GM12878 (cell line): ENCODE results near the gene FIGNL2. TPM values are rescaled to one million over a fixed set of nuclear protein-coding genes. Genes with fewer than 3 reads are reported as not detected.

ENCODE experiments used
- ATAC-seq: fragments of 200-7000 bp; cut with Tn5 transposase; 3 replicates; pipeline ENCODE4 v1.9.1; 2020; ENCODE audit warnings: mild to moderate bottlenecking, moderate library complexity
- BruUV-seq: library from RNA; stranded (reverse); fragments of 400-500 nt; replicated peaks from 2 replicates; lab custom pipeline; 2021; lab: Mats Ljungman, UMichigan
- CTCF ChIA-PET: fragments of 300-600 bp; sonication (Branson Sonifier 250); formaldehyde crosslinking; extraction: SDS; loops from one replicate; lab custom pipeline; 2021; ENCODE audit warnings: inconsistent platforms; lab: Yijun Ruan, JAX
- POLR2A ChIA-PET: fragments of 350-600 bp; formaldehyde crosslinking; extraction: SDS; loops from one replicate; lab custom pipeline; 2021; ENCODE audit warnings: inconsistent platforms; lab: Charles Lee
- RAD21 ChIA-PET: fragments of 300-600 bp; sonication (Branson Sonifier 250); formaldehyde crosslinking; loops from one replicate; lab custom pipeline; 2023; ENCODE audit warnings: antibody characterized with exemption; ENCODE audit not compliant: unreplicated experiment; lab: Charles Lee
- SMC1A ChIA-PET: fragments of 300-600 bp; sonication (Branson Sonifier 250); formaldehyde crosslinking; loops from one replicate; lab custom pipeline; 2023; ENCODE audit not compliant: unreplicated experiment, uncharacterized antibody; lab: Charles Lee
- DNase-seq: peaks from one replicate; pipeline ENCODE4 v3.0.0-alpha.2; 2011; ENCODE audit warnings: low read depth, low spot score
- FAIRE-seq: peaks from 3 replicates; lab custom pipeline; 2011; peaks lifted over from hg19 to GRCh38; lab: Jason Lieb, UNC
- H2AFZ ChIP-seq: 2 replicates; pipeline ENCODE4 v1.6.0; 2011; ENCODE audit warnings: low read depth, low read length, control low read depth; ENCODE audit not compliant: control insufficient read depth
- H3K27ac ChIP-seq: 2 replicates; pipeline ENCODE4 v1.5.1; 2011; ENCODE audit warnings: control low read depth; ENCODE audit not compliant: control insufficient read depth, insufficient read depth
- H3K27me3 ChIP-seq, 2 experiments: replicated peaks in 1 of 2; 2 replicates each; pipeline versions ENCODE4 v1.6.0 to v1.6.1; 2011; ENCODE audit warnings: low read length in 1 of 2; ENCODE audit not compliant: control insufficient read depth in 2 of 2, insufficient read depth in 2 of 2
- H3K36me3 ChIP-seq, 2 experiments: 2 replicates each; pipeline ENCODE4 v1.5.1; 2011; ENCODE audit warnings: low read length in 1 of 2; ENCODE audit not compliant: control insufficient read depth in 2 of 2, insufficient read depth in 2 of 2
- H3K4me1 ChIP-seq: 2 replicates; pipeline ENCODE4 v1.6.1; 2011; ENCODE audit warnings: mild to moderate bottlenecking, low read length, moderate library complexity, mixed read lengths; ENCODE audit not compliant: control insufficient read depth, insufficient read depth
- H3K4me2 ChIP-seq: 2 replicates; pipeline ENCODE4 v1.6.0; 2011; ENCODE audit warnings: control low read depth; ENCODE audit not compliant: control insufficient read depth, insufficient read depth
- H3K4me3 ChIP-seq: fragments of 200-600 bp; sonication (generic); 2 replicates; pipeline ENCODE4 v1.5.1; 2016
- H3K79me2 ChIP-seq: 2 replicates; pipeline ENCODE4 v1.6.0; 2011; ENCODE audit warnings: low read length; ENCODE audit not compliant: control insufficient read depth, insufficient read depth
- H3K9ac ChIP-seq: 2 replicates; pipeline ENCODE4 v1.8.0; 2011; ENCODE audit warnings: low read length, control low read depth, mixed read lengths; ENCODE audit not compliant: control insufficient read depth, insufficient read depth
- H3K9me3 ChIP-seq: replicated peaks from 3 replicates; pipeline ENCODE4 v1.5.1; 2011; ENCODE audit warnings: mild to moderate bottlenecking, low read length; ENCODE audit not compliant: control insufficient read depth, insufficient read depth
- H4K20me1 ChIP-seq: 2 replicates; pipeline ENCODE4 v1.6.0; 2011; ENCODE audit not compliant: control insufficient read depth, insufficient read depth
- CTCF ChIP-seq, 3 experiments: IDR thresholded peaks in 2 of 3; conservative IDR thresholded peaks in 1 of 3; 2 replicates each; pipeline ENCODE4 v1.5.1; 2011; ENCODE audit warnings: low read depth in 3 of 3, low read length in 3 of 3, mild to moderate bottlenecking in 3 of 3, control low read depth in 2 of 3, moderate library complexity in 2 of 3, inconsistent platforms in 1 of 3, mixed read lengths in 1 of 3; ENCODE audit not compliant: control insufficient read depth in 2 of 3, insufficient read depth in 1 of 3; ENCODE audit errors: extremely low read depth in 1 of 3
- RAD21 ChIP-seq: IDR thresholded peaks from 2 replicates; pipeline ENCODE4 v1.6.1; 2011; ENCODE audit warnings: mild to moderate bottlenecking, low read depth, low read length, moderate library complexity; ENCODE audit not compliant: insufficient read depth
- SMC3 ChIP-seq: IDR thresholded peaks from 2 replicates; pipeline ENCODE4 v1.6.1; 2011; ENCODE audit warnings: low read length, improper control_type of control experiment, borderline replicate concordance
- in situ Hi-C: fragments of 300-500 bp; cut with MboI; formaldehyde crosslinking; loops from 9 replicates; pipeline ENCODE4 v1.14.3; 2018; ENCODE audit warnings: mixed read lengths
- intact Hi-C: fragments of 100-400 bp; cut with micrococcal nuclease; formaldehyde crosslinking; loops from one replicate; pipeline ENCODE4 v1.14.2; 2022; ENCODE audit not compliant: unreplicated experiment
- polyA plus RNA-seq, 11 experiments: library from polyadenylated mRNA; depleted of rRNA in 4 of 11; unstranded in 6 of 11; stranded (reverse) in 5 of 11; fragments of >200 nt; fragmentation: Nextera tagmentation in 4 of 11; fragmentation: Illumina TruSeq in 1 of 11; extraction: Ambion mirVana in 4 of 11; extraction: Trizol in 1 of 11; gene quantifications; 1 replicate in 1 of 11; 2 replicates in 10 of 11; pipeline versions ENCODE4 v1.2.1 to v1.2.3, GENCODE V29; 2011 to 2016; ENCODE audit warnings: inconsistent platforms in 2 of 11, missing spikeins in 2 of 11, low read depth in 1 of 11
- total RNA-seq, 4 experiments: library from RNA; depleted of rRNA in 3 of 4; stranded (reverse); fragments of >200 nt in 3 of 4; fragmentation: Illumina TruSeq in 1 of 4; extraction: Trizol in 1 of 4; gene quantifications; 2 replicates each; pipeline versions ENCODE4 v1.2.1 to v1.2.3, GENCODE V29; 2013 to 2021
- TF ChIP-seq, protein P1 (sequence below): fragments of 450-650 bp; IDR thresholded peaks from 2 replicates; pipeline ENCODE4 v1.6.1; 2016; ENCODE audit warnings: mild to moderate bottlenecking, moderate library complexity, borderline replicate concordance

The FIGNL2 gene
- total and polyA plus RNA-seq, 10 of the 15 experiments (the other 5 are each of a cell fraction or from before 2014, with no cell fraction given) = not detected

DNA sequence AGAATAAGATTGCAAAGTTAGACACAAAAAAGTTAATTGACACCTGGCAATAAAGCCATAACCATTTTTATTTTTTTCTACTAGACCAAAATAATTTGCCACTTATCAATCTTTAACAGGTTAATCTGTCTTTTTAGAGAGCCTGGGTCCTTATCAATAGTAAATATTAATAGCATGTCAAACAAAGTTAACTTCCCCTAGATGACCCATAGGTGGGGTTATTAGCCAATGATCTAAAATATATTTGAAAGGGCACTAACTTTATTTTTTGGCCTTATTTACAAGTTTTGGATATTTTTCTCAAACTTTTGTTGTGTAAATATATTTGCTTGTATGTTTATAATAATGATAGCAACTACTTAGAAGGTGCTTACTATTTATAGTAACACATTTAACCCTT is 43.3 kb upstream of the FIGNL2 start:
- no peaks in the 10 kb centered on the region for H4K20me1 ChIP-seq
- H3K27me3 ChIP-seq = 0 out of 4 replicates have a peak, but pooled peaks cover 0 to under 1% of the 10 kb centered on the region in 2 experiments
- intact Hi-C loops (loop anchor here (2.0 to 5.0 kb wide), 2 partner anchors 89 to 130 kb away; no protein-coding TSS in a partner anchor), in situ Hi-C loops (no loop called here)
- H3K79me2 ChIP-seq = no peaks in the 10 kb centered on the region
- no TSS peak for BruUV-seq
- H3K9ac ChIP-seq = no peak overlapping the region
- no peak overlapping the region for H2AFZ ChIP-seq
- no peak overlapping the region for H3K4me3 ChIP-seq
- DNase-seq (no peak), ATAC-seq (peak; percentile 46; the same call in 1 of the 3 replicates), FAIRE-seq (peak; percentile 47)
- no peaks in the 10 kb centered on the region for H3K9me3 ChIP-seq
- CTCF ChIA-PET = interaction anchor here (0.9 to 1.5 kb wide), 3 partner anchors 89 to 128 kb away, joined by 4 to 5 read pairs (median 4); no protein-coding TSS in a partner anchor
- no peaks in the 10 kb centered on the region for H3K36me3 ChIP-seq
- H3K4me1 ChIP-seq = no peaks in the 10 kb centered on the region
- RAD21 ChIA-PET = no interaction called here
- H3K4me2 ChIP-seq = no peak overlapping the region
- TF ChIP-seq SMC3 (peak; percentile 17; the same call in 1 of the 2 replicates), CTCF (IDR thresholded peaks at IDR 0.05 in 2 of 3, conservative IDR thresholded peaks at IDR 0.05 in 1 of 3; ENCODE audit: control insufficient read depth in 2 of 3, extremely low read depth in 1 of 3, insufficient read depth in 1 of 3, low read depth in 3 of 3, low read length in 3 of 3) (peak in 2 of 3 experiments; percentile 13 to 40; a peak in 2 of 6 replicates), RAD21 (peak; percentile 36; the same call in 1 of the 2 replicates)
- TF ChIP-seq, protein P1, sequence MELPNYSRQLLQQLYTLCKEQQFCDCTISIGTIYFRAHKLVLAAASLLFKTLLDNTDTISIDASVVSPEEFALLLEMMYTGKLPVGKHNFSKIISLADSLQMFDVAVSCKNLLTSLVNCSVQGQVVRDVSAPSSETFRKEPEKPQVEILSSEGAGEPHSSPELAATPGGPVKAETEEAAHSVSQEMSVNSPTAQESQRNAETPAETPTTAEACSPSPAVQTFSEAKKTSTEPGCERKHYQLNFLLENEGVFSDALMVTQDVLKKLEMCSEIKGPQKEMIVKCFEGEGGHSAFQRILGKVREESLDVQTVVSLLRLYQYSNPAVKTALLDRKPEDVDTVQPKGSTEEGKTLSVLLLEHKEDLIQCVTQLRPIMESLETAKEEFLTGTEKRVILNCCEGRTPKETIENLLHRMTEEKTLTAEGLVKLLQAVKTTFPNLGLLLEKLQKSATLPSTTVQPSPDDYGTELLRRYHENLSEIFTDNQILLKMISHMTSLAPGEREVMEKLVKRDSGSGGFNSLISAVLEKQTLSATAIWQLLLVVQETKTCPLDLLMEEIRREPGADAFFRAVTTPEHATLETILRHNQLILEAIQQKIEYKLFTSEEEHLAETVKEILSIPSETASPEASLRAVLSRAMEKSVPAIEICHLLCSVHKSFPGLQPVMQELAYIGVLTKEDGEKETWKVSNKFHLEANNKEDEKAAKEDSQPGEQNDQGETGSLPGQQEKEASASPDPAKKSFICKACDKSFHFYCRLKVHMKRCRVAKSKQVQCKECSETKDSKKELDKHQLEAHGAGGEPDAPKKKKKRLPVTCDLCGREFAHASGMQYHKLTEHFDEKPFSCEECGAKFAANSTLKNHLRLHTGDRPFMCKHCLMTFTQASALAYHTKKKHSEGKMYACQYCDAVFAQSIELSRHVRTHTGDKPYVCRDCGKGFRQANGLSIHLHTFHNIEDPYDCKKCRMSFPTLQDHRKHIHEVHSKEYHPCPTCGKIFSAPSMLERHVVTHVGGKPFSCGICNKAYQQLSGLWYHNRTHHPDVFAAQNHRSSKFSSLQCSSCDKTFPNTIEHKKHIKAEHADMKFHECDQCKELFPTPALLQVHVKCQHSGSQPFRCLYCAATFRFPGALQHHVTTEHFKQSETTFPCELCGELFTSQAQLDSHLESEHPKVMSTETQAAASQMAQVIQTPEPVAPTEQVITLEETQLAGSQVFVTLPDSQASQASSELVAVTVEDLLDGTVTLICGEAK = no peak
- SMC1A ChIA-PET = interaction anchor here (0.7 kb wide), 1 partner anchor 85 kb away, joined by 3 read pairs; no protein-coding TSS in a partner anchor
- no peak overlapping the region for H3K27ac ChIP-seq
- POLR2A ChIA-PET = no interaction called here
